Stimulated activated effector memory CD8-positive, alpha-beta T cell treated with anti-CD3 and anti-CD28 coated beads, Interleukin-12 subunit alpha, Interleukin-12 subunit beta, amount 100 ng/mL, for 72 hours (primary cell): ENCODE data around the gene RAB3IL1.

Source experiments
- ATAC-seq: fragments of 150-1000 bp; cut with Tn5 transposase; 2 replicates; pipeline ENCODE4 v1.10.0; 2021
- DNase-seq, 2 donors: peaks; one replicate each; pipeline ENCODE4 v3.0.0; 2021 to 2022; ENCODE audit warnings: low spot score in 2 of 2
- H3K27ac Mint-ChIP-seq: one replicate; pipeline ENCODE4 v1.8.0; 2022; ENCODE audit warnings: mild to moderate bottlenecking, mixed read lengths
- H3K36me3 Mint-ChIP-seq: one replicate; pipeline ENCODE4 v1.8.0; 2022; ENCODE audit warnings: mild to moderate bottlenecking, mixed read lengths
- H3K4me1 Mint-ChIP-seq: one replicate; pipeline ENCODE4 v1.8.0; 2022; ENCODE audit warnings: mixed read lengths
- H3K4me3 Mint-ChIP-seq: one replicate; pipeline ENCODE4 v1.8.0; 2022; ENCODE audit warnings: mild to moderate bottlenecking, mixed read lengths
- H3K9me3 Mint-ChIP-seq: one replicate; pipeline ENCODE4 v1.8.0; 2022; ENCODE audit warnings: mixed read lengths

The RAB3IL1 gene

DNA sequence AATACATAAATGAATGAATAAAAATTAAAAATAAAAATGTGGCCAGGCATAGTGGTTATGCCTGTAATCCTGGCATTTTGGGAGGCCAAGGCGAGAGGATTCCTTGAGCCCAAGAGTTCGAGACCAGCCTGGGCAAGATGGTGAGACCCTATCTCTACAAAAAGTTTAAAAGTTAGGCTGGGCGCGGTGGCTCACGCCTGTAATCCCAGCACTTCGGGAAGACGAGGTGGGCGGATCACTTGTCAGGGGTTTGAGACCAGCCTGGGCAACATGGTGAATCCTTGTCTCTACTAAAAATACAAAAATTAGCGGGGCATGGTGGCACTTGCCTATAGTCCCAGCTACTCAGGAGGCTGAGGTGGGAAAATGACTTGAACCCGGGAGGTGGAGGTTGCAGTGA lies 23.1 kb upstream of the RAB3IL1 start:
- Mint-ChIP-seq H3K27ac (no peak overlapping the region), H3K36me3 (no peaks in the 10 kb centered on the region), H3K9me3 (peaks cover 5% of the 10 kb centered on the region), H3K4me3 (no peak overlapping the region), H3K4me1 (no peaks in the 10 kb centered on the region)
- ATAC-seq, result no peak
- no peak for DNase-seq

DNA sequence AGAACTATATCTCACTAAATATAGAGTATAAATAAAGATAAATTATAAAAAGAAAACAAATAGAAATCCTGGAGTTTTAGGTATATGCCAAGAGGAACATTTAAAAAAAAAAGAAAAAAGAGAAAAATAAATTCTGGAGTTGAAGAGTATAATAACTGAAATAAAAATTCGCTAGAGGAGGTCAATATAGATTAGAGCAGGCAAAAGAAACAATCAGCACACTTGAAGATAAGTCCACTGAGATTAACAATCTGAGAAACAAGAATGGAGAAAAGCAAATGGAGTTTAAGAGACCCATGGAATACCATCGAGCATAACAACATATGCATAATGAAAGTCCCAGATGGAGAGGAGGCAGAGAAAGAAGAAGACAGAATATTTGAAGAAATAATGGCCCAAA lies 18.5 kb upstream of the RAB3IL1 start:
- ATAC-seq, result no peak
- Mint-ChIP-seq H3K4me3 (no peak overlapping the region), H3K9me3 (peaks cover 7% of the 10 kb centered on the region), H3K36me3 (no peaks in the 10 kb centered on the region), H3K4me1 (no peaks in the 10 kb centered on the region), H3K27ac (no peak overlapping the region)
- DNase-seq, result no peak

DNA sequence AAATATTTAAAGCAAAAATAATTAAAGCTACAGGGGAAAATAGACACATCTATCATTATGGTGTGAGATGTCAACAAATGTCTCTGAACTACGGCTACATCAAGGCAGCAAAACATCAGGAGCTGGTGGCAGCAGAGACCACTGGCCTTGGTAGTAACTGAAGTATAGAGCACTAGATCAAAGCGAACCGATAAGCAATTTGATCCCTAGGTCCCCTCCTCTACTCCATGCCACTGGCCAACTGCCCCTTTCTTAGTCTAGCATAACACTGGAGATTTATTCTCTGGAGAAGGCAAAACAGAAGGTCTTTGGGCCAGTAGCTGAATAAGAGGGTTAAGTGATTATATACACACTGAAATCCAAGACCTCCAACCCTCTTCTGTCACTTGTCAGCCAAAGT lies 13.6 kb upstream of the RAB3IL1 start:
- H3K4me3 Mint-ChIP-seq, result no peak overlapping the region
- H3K9me3 Mint-ChIP-seq, result peaks cover 5% of the 10 kb centered on the region
- no peak for DNase-seq
- no peaks in the 10 kb centered on the region for H3K36me3 Mint-ChIP-seq
- no peaks in the 10 kb centered on the region for H3K4me1 Mint-ChIP-seq
- no peak for ATAC-seq
- H3K27ac Mint-ChIP-seq, result no peak overlapping the region

GRCh38 chr11:61928606-61929005 lies 11.2 kb upstream of the RAB3IL1 start:
- Mint-ChIP-seq H3K9me3 (peaks cover 2% of the 10 kb centered on the region), H3K4me3 (no peak overlapping the region), H3K4me1 (no peaks in the 10 kb centered on the region), H3K27ac (no peak overlapping the region), H3K36me3 (no peaks in the 10 kb centered on the region)
- DNase-seq, result no peak
- no peak for ATAC-seq

DNA sequence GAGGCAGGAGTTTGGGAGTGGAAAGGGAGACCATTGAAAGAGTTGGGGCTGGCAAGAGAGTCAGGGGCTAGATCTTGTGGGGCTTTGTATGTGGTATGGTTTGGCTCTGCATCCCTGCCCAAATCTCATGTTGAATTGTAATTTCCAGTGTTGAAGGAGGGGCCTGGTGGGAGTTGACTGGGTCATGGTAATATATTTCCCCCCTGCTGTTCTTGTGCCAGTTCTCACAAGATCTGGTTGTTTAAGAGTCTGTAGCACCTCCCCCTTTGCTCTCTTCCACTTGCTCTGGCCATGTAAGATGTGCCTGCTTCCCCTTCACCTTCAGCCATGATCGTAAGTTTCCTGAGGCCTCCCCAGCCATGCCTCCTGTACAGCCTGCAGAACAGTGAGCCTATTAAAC lies 10.1 kb upstream of the RAB3IL1 start:
- Mint-ChIP-seq H3K36me3 (no peaks in the 10 kb centered on the region), H3K9me3 (no peaks in the 10 kb centered on the region), H3K27ac (no peak overlapping the region), H3K4me3 (no peak overlapping the region), H3K4me1 (no peaks in the 10 kb centered on the region)
- no peak for DNase-seq
- ATAC-seq, result no peak

DNA sequence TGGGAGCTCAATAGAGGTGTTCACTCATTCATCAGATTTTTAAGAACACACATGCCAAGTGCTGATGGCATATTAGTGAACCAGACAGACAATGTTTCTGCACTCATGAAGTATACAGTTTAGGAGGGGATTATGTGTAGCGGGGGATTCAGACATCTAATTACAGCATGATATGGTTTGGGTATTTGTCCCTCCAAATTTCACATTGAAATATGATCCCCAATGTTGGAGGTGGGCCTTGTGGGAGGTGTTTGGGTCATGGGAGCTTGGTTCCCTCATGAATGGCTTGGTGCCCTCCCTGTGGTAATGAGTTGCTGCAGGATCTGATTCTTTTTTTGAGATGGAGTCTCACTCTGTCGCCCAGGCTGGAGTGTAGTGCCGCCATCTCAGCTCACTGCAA lies 8.9 kb upstream of the RAB3IL1 start:
- no peaks in the 10 kb centered on the region for H3K9me3 Mint-ChIP-seq
- no peaks in the 10 kb centered on the region for H3K4me1 Mint-ChIP-seq
- DNase-seq (no peak), ATAC-seq (no peak)
- no peak overlapping the region for H3K4me3 Mint-ChIP-seq
- no peak overlapping the region for H3K27ac Mint-ChIP-seq
- no peaks in the 10 kb centered on the region for H3K36me3 Mint-ChIP-seq

DNA sequence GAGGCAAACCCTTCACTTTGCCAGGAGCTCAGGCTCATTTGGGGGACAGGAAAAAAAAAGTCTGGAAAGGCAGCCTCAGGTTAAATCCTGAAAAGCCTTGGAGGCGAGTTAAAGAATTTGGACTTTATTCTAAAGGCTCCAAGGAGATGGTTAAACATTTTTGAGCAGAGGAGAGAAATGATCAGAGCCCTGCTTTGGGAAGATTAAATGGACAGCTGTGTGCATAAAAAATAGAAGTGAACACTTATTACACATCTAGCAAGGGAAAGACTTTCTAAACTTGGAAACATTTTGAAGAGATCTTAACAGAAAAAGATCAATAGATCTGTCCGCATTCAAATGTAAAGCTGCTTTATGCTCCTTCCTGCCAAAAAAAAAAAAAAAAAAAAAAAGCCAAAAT lies 8.4 kb upstream of the RAB3IL1 start:
- H3K4me3 Mint-ChIP-seq, result no peak overlapping the region
- ATAC-seq, result no peak
- H3K36me3 Mint-ChIP-seq, result no peaks in the 10 kb centered on the region
- no peak for DNase-seq
- no peaks in the 10 kb centered on the region for H3K4me1 Mint-ChIP-seq
- H3K27ac Mint-ChIP-seq, result no peak overlapping the region
- H3K9me3 Mint-ChIP-seq, result no peaks in the 10 kb centered on the region

- no peaks in the 10 kb centered on the region for H3K9me3 Mint-ChIP-seq
- DNase-seq (no peak), ATAC-seq (no peak)
- H3K27ac Mint-ChIP-seq, result no peak overlapping the region
- no peaks in the 10 kb centered on the region for H3K36me3 Mint-ChIP-seq
- no peak overlapping the region for H3K4me3 Mint-ChIP-seq
- H3K4me1 Mint-ChIP-seq, result no peaks in the 10 kb centered on the region
These were observed 6.7 kb upstream of the RAB3IL1 start for GRCh38 chr11:61924064-61924455.

DNA sequence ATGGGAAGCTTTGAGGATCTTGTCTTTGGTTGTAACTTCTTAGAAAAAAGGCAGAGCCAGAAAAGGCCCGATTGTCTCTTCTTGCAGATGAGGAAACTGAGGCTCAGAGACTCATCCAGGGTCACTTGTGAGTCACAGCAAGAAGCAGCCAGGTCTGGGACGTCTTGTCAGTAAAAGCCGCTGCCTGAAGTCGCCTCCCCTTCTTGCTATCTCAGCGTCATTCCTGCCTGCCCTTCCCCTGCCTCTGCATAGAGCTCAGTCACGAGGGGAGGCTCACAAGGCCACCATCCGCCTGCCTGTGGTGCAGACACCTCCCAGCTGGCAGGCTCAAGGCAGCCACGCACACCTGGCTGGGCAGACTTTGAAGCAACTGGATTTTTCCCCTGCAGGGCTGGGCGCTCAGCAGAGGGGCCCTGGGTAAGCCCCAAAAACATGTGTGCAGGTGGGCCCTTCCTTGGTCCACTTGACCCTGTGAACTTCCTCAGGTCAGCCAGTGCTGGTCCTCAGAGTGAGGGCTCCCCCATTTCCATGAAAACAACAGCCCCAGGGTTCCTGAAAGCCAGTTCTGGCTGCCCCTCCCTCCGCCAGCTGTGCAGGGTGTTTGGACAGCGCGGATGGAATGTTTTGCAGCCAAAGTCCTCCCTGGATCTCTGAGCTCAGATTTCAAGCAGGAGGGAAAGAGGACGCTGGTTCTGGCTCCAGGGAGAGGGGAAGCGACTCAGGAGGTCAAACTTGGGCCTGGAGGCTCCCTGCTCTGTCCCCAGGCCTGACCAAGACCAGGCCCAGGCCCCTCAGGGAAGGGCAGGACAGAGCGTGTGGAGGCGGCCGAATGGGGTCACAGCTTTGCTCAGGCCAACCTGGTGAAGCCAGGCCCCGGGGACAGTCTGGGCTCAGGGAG lies 6.0 kb upstream of the RAB3IL1 start:
- Mint-ChIP-seq H3K27ac (no peak overlapping the region), H3K9me3 (no peaks in the 10 kb centered on the region), H3K4me3 (no peak overlapping the region), H3K4me1 (peaks cover 1% of the 10 kb centered on the region), H3K36me3 (no peaks in the 10 kb centered on the region)
- DNase-seq (no peak), ATAC-seq (peak; percentile 14)

DNA sequence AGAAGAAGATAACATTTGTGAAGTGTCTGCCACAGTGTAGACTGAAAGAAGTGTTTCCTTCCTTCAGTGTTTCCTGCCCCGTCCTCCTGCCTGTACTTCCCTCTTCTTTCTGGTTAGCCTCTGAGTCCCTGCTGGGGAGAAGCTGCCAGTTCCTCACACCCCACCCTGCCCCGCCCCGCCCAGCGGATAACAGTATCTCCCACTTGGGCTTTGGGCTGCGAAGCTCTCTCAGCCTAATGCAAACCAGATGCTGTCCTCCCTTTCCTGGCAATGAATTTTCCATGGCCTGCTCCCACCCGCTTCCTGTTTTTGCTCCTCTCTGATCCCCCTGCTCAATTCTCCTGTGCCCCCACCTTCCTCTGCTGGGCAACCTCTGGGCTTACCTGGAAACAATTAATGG lies 5.2 kb upstream of the RAB3IL1 start:
- DNase-seq (no peak), ATAC-seq (no peak)
- no peaks in the 10 kb centered on the region for H3K36me3 Mint-ChIP-seq
- H3K9me3 Mint-ChIP-seq, result no peaks in the 10 kb centered on the region
- H3K4me1 Mint-ChIP-seq, result peaks cover 10% of the 10 kb centered on the region
- no peak overlapping the region for H3K27ac Mint-ChIP-seq
- H3K4me3 Mint-ChIP-seq, result no peak overlapping the region

DNA sequence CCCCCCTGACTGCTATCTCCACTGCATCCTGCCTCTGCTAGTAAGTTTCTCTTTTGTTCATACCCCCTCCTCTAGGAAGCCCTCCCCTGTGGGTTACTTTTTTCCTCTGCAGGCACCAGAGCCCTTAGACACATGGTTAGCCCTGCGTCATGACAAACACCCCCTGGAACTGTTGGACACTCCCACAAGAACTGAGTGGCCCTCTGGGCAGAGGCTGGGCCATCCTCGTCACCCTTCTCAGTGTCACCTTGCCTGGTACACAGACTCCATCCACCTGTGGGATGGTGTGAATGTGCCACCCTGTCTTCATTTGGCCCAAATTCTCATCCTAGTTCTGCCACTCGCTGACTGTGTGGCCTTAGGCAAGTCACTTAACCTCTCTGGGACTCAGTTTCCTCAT lies 4.1 kb upstream of the RAB3IL1 start:
- no peak overlapping the region for H3K27ac Mint-ChIP-seq
- ATAC-seq, result no peak

DNA sequence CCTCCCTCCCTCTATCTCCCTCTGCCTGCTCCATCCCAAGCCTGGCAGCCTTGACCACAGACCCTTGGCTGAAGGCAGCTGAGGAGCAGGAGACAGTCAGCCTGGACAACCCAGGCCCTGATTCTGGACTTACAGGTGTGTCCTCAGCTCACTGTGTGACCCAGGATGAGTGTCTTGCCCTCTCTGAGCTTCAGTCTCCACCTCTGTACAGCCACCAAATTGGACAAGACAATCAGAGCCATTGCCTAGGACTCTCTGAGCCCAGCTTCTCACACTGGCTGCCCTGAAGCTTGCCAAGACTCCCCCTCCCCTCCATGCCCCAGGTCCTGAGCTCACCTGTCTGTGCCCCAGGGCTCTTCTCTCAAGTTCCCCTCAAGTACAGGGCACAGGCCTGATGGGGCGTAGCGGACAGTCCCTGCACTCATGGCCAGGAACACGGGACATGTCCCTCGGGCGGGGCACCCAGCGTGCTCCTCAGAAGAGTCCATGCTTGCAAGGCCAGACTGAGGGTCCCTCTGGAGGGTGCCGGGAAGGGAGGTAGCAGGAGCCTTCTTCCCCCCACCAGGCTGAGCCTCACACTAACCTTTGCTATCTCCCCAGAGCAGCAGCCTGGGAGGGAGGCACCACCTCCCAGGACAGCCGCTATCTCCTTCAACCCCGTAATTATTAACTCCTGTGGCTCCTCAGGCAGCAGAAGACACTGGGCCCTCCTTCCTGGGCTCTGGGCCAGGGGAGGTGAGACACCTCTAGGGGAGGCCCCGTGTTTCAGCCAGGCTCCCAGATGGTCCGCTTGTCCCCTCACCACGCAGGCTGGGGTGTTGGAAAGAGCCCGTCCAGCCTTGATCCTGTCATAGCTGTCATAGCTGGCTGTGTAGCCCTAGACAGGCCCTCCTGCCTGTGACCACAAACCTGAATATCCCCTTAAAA lies 2.6 kb upstream of the RAB3IL1 start:
- DNase-seq, result no peak
- H3K36me3 Mint-ChIP-seq, result no peaks in the 10 kb centered on the region
- ATAC-seq, result no peak
- H3K9me3 Mint-ChIP-seq, result no peaks in the 10 kb centered on the region
- no peak overlapping the region for H3K27ac Mint-ChIP-seq
- peaks cover 12% of the 10 kb centered on the region for H3K4me1 Mint-ChIP-seq
- H3K4me3 Mint-ChIP-seq, result no peak overlapping the region

More for the DNA sequence above, 4.1 kb upstream of the RAB3IL1 start:
- Mint-ChIP-seq H3K9me3 (no peaks in the 10 kb centered on the region), H3K4me1 (peaks cover 12% of the 10 kb centered on the region), H3K36me3 (no peaks in the 10 kb centered on the region), H3K4me3 (no peak overlapping the region)
- DNase-seq, result no peak

DNA sequence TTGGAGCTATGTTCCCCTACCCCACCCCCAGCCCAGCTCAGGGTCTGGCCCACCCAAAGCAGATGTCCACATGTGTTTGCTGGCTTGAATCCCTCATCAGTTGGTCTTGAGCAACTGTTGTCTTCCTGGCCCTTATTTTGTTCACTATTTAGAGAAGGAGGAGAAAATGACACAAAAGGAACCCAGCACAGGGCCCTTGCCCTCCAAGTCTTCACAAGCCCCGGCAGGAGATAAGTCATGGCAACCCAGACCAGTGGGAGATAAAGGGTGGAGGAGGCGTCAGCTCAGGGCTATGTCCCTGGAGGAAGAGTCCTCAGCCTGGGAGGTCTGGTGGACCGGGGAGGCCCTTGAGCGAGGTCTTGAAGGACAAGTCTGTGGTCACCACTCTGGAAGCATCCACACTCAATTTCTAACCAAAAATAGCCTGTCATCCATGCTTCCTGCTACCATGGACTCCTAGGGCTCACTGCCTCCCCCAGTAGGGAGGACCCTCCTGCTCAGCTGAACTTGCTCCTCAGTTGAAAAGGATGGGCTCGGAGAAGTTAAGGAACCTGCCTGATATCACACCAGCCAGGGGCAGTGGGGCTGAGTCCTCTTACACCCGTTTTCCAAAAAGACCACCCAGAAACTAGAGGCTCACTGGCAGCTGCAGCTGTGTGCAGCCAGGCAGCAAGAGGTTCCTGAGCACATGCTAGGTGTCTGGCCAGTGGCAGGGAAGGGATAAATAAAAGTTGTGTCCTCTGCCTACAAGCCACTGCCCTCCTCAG lies 1.8 kb upstream of the RAB3IL1 start:
- Mint-ChIP-seq H3K9me3 (no peaks in the 10 kb centered on the region), H3K4me3 (no peak overlapping the region), H3K36me3 (no peaks in the 10 kb centered on the region), H3K27ac (no peak overlapping the region), H3K4me1 (peaks cover 12% of the 10 kb centered on the region)
- DNase-seq, result no peak
- ATAC-seq, result no peak

- peaks cover 12% of the 10 kb centered on the region for H3K4me1 Mint-ChIP-seq
- H3K36me3 Mint-ChIP-seq, result no peaks in the 10 kb centered on the region
- ATAC-seq (no peak), DNase-seq (no peak)
- no peak overlapping the region for H3K27ac Mint-ChIP-seq
- no peaks in the 10 kb centered on the region for H3K9me3 Mint-ChIP-seq
- peak overlapping the region; percentile 69 for H3K4me3 Mint-ChIP-seq
These were observed 1.0 kb upstream of the RAB3IL1 start for GRCh38 chr11:61918251-61918937.
